ENCODE results near the gene KCND3. TPM values are rescaled to one million over a fixed set of nuclear protein-coding genes. Genes with fewer than 3 reads are reported as not detected.

KCND3 gene
- total and polyA plus RNA-seq, 12 donors = 0.39 to 6.7 (median 3.1) TPM

GRCh38 chr1:111833334-111833733, 156.1 kb downstream of the KCND3 start:
- no peak for DNase-seq
- intact Hi-C loops (cut with DNase I) = no loop called here
- Histone ChIP-seq H3K27ac (no peak overlapping the region), H3K36me3 (replicated peaks in 1 of 2) (no peaks in the 10 kb centered on the region), H3K9me3 (replicated peaks in 1 of 3) (no peaks in the 10 kb centered on the region), H3K27me3 (no peaks in the 10 kb centered on the region), H3K4me3 (no peak overlapping the region), H3K4me1 (replicated peaks in 1 of 2) (no peaks in the 10 kb centered on the region)
- WGBS, 4 donors = 67 to 79% (median 73%) methylated on average over 4 of the region's 4 CpGs
- TF ChIP-seq POLR2A (IDR thresholded peaks at IDR 0.05) = no peak
- no peak for TF ChIP-seq CTCF (IDR thresholded peaks at IDR 0.05)

- Histone ChIP-seq H3K4me1 (replicated peaks in 1 of 2) (no peaks in the 10 kb centered on the region), H3K27me3 (no peaks in the 10 kb centered on the region), H3K27ac (no peak overlapping the region), H3K4me3 (no peak overlapping the region), H3K36me3 (replicated peaks in 1 of 2) (no peaks in the 10 kb centered on the region), H3K9me3 (replicated peaks in 1 of 3) (no peaks in the 10 kb centered on the region)
- DNase-seq = no peak
- intact Hi-C loops (cut with DNase I) = no loop called here
- TF ChIP-seq CTCF (IDR thresholded peaks at IDR 0.05) (no peak), POLR2A (IDR thresholded peaks at IDR 0.05) (no peak)
- 72 to 82% (median 76%) methylated on average over 10 of the region's 10 CpGs for WGBS, 4 donors
Measured at GRCh38 chr1:111832521-111833155, 156.8 kb downstream of the KCND3 start.

- H3K4me1 ChIP-seq (replicated peaks in 1 of 2) = no peaks in the 10 kb centered on the region
- no peak for DNase-seq
- no peaks in the 10 kb centered on the region for H3K36me3 ChIP-seq (replicated peaks in 1 of 2)
- H3K27me3 ChIP-seq = no peaks in the 10 kb centered on the region
- no peak overlapping the region for H3K27ac ChIP-seq
- H3K4me3 ChIP-seq = no peak overlapping the region
- TF ChIP-seq POLR2A (IDR thresholded peaks at IDR 0.05) = no peak
- intact Hi-C loops (cut with DNase I) = no loop called here
- no peaks in the 10 kb centered on the region for H3K9me3 ChIP-seq (replicated peaks in 1 of 3)
- WGBS, 4 donors = 38 to 64% (median 47%) methylated on average over 1 of the region's 1 CpG
Measured at GRCh38 chr1:111831153-111831552, 158.3 kb downstream of the KCND3 start.

- H3K4me1 ChIP-seq (replicated peaks in 1 of 2) = no peaks in the 10 kb centered on the region
- TF ChIP-seq CTCF (IDR thresholded peaks at IDR 0.05) (no peak), POLR2A (IDR thresholded peaks at IDR 0.05) (no peak)
- whole genome bisulfite sequencing, 4 donors = 68 to 90% (median 73%) methylated on average over 5 to 6 of the region's 6 CpGs
- H3K9me3 ChIP-seq (replicated peaks in 1 of 3) = no peaks in the 10 kb centered on the region
- no peak for DNase-seq
- intact Hi-C loops (cut with DNase I) = no loop called here
- H3K27ac ChIP-seq = no peak overlapping the region
- no peak overlapping the region for H3K4me3 ChIP-seq
- no peaks in the 10 kb centered on the region for H3K27me3 ChIP-seq
- H3K36me3 ChIP-seq (replicated peaks in 1 of 2) = no peaks in the 10 kb centered on the region
Measured at GRCh38 chr1:111827946-111828345, 161.5 kb downstream of the KCND3 start.

GRCh38 chr1:111826278-111826677, 163.2 kb downstream of the KCND3 start:
- no peaks in the 10 kb centered on the region for H3K27me3 ChIP-seq
- intact Hi-C loops (cut with DNase I) = no loop called here
- DNase-seq = no peak
- TF ChIP-seq CTCF (IDR thresholded peaks at IDR 0.05) (no peak), POLR2A (IDR thresholded peaks at IDR 0.05) (no peak)
- H3K4me3 ChIP-seq = no peak overlapping the region
- H3K27ac ChIP-seq = no peak overlapping the region
- no peaks in the 10 kb centered on the region for H3K36me3 ChIP-seq (replicated peaks in 1 of 2)
- no peaks in the 10 kb centered on the region for H3K9me3 ChIP-seq (replicated peaks in 1 of 3)
- no peaks in the 10 kb centered on the region for H3K4me1 ChIP-seq (replicated peaks in 1 of 2)
- WGBS, 4 donors = 61 to 73% (median 72%) methylated on average over 4 of the region's 4 CpGs
